SK-N-SH (cell line): ENCODE results near the gene CAPN7.

ENCODE experiments used
- EZH2phosphoT487 ChIP-seq: fragments of 200-600 bp; sonication (generic); IDR thresholded peaks from 2 replicates; pipeline ENCODE4 v1.6.1; 2017; ENCODE audit warnings: low read depth, mixed run types, mild to moderate bottlenecking, antibody characterized with exemption, moderate library complexity, borderline replicate concordance
- FOXM1 ChIP-seq: IDR thresholded peaks from 2 replicates; pipeline ENCODE4 v1.4.0; 2012; ENCODE audit warnings: low read depth, mild to moderate bottlenecking
- TAF1 ChIP-seq: IDR thresholded peaks from 2 replicates; pipeline ENCODE4 v1.6.1; 2012; ENCODE audit warnings: low read depth, mild to moderate bottlenecking, low read length, moderate library complexity, borderline replicate concordance

- no peak for TF ChIP-seq EZH2phosphoT487
- TF ChIP-seq TAF1: no peak
- no peak for TF ChIP-seq FOXM1
Observed at GRCh38 chr3:15181963-15182362, 24.1 kb upstream of the CAPN7 start.
